HG03565 (cell line): Measurements from ENCODE around the gene TPGS1.

Experiments used
- ATAC-seq: cut with Tn5 transposase; IDR thresholded peaks from one replicate; pipeline ENCODE4 v1.9.1; 2021; ENCODE audit warnings: mild to moderate bottlenecking, moderate library complexity; ENCODE audit not compliant: unreplicated experiment

The TPGS1 gene

GRCh38 chr19:538641-539428 is 31.5 kb downstream of the TPGS1 start:
- ATAC-seq: no peak

DNA sequence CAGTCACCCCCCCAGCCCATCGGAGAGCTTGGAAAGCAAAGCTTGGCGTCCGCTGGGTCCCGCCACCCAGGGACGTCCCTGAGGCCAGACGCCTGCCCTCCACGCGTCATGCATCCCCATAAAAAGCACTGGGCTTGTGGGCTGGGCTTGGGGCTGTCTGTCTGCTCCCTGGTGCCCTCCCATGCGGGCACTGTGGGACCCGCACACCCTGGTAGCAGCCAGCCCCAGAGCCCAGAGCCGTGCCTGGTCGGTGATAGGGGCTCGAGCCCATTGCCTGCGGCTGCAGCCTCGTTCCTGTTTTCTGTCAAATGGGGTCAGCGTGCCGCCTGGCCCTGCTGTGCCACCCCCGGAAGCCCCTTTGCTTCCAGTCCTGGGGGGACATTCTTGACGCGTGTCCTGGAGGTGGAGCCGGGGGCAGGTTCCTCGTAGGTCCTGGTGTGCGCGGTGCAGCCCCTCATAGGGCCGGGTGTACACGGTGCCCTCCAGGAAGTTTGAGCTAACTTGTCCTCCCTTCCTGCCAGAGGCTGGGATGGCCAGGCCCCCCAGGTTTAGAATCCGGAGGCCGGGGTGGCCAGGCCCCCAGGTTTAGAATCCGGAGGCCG is 32.2 kb downstream of the TPGS1 start:
- ATAC-seq: no peak

DNA sequence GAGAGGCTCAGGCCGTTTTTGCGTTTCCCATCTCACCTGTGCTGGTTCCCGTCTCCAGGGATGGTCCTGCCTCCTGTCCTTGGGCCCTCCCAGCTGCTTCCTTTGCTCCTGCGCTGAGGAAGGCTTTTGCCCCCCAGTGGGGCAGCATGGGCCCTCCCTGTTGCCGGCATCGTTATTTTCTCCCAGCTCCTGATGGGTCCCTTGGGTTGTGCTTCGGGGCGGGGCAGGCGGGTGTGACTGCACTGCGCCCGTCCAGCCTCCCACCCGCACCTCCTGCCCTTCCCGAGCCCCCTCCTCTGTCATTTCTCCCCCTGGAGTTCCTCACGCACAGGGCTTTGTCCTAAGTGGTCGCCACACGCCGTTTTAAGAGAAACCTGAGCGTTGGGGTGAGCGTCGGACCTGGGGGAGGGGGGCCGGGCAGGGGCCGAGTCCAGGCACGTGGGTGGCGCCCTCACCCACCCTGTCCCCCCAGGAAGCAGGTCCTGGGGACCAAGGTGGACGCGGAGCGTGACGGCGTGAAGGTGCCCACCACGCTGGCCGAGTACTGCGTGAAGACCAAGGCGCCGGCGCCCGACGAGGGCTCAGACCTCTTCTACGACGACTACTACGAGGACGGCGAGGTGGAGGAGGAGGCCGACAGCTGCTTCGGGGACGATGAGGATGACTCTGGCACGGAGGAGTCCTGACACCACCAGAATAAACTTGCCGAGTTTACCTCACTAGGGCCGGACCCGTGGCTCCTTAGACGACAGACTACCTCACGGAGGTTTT is 33.8 kb downstream of the TPGS1 start:
- ATAC-seq: no peak

- ATAC-seq: no peak
Measured at GRCh38 chr19:541699-542098, 34.4 kb downstream of the TPGS1 start.

GRCh38 chr19:542173-542866 is 35.0 kb downstream of the TPGS1 start:
- ATAC-seq: no peak

GRCh38 chr19:543910-544608 is 36.8 kb downstream of the TPGS1 start, which contains the start of gene GZMM:
Gene GZMM (plus strand): TSS chr19:544053. CDS start chr19:544072, 19 bp downstream.
- ATAC-seq: no peak

DNA sequence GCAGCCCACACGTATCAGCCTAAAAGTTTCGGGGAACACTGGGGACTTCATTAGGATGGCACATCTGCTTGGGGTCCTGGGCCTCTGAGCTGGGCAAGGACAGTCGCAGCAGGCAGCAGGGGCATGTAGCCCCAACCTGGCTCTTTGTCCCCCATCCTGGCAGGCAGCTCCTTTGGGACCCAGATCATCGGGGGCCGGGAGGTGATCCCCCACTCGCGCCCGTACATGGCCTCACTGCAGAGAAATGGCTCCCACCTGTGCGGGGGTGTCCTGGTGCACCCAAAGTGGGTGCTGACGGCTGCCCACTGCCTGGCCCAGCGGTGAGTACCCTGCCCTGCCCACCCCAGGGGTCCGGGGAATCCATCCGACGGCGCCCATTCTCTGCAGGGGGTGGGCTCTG is 39.8 kb downstream of the TPGS1 start:
- no peak for ATAC-seq

- ATAC-seq: no peak
Measured at GRCh38 chr19:547836-548720, 40.8 kb downstream of the TPGS1 start.

DNA sequence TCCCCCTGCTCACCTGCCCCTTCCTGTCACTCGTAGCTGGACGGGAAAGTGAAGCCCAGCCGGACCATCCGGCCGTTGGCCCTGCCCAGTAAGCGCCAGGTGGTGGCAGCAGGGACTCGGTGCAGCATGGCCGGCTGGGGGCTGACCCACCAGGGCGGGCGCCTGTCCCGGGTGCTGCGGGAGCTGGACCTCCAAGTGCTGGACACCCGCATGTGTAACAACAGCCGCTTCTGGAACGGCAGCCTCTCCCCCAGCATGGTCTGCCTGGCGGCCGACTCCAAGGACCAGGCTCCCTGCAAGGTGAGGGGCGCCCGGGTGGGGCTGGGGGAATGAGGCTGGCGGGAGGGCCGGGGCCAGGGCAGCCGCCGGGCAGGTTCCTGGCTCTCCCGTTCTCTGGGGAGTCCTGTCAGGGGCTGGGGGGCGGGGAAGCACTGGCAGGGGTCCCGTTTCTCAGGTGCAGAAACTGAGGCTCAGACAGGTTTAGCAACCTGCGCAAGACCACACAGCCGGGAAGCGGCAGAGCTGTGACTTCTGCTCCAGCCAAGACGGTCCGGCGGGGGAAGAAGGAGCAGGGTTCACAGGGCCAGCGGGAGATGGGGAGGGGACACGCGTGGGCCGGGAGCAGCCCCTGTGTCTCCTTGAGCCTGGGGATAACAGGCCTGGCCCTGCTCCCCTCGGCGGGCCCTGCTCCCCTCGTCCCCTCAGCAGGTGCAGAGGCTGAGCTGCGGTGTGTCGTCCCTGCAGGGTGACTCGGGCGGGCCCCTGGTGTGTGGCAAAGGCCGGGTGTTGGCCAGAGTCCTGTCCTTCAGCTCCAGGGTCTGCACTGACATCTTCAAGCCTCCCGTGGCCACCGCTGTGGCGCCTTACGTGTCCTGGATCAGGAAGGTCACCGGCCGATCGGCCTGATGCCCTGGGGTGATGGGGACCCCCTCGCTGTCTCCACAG is 41.9 kb downstream of the TPGS1 start:
- ATAC-seq: no peak

DNA sequence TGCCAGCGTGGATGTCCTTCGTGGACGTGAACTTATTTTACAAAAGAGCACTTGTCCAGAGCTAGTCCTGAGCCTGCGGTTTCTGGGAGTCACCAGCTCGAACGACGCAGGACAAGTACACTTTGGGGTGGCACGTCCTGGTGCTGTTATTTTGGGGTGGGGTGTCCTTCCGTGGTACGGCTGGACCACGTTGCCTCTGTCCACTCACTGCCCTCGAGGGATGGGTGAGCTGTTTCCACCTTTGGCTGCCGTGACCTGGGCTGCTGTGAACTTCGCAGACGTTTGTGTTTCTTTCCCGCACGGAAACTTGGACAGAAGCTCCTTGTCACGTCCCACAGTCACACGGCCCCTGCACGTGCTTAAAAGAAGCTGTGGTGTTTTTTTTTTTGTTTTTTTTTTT is 47.5 kb downstream of the TPGS1 start:
- ATAC-seq: no peak

DNA sequence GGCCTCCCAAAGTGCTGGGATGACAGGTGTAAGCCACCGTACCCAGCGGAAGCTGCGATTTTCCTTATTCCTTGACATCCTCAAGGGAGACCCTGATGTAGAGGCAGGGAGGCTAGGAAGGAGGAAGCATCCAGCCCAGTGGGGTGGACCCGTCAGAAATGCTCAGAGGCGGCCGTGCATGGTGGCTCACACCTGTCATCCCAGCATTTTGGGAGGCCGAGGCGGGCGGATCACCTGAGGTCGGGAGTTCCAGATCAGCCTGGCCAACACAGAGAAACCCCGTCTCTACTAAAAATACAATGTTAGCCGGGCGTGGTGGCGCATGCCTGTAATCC is 48.1 kb downstream of the TPGS1 start:
- no peak for ATAC-seq

DNA sequence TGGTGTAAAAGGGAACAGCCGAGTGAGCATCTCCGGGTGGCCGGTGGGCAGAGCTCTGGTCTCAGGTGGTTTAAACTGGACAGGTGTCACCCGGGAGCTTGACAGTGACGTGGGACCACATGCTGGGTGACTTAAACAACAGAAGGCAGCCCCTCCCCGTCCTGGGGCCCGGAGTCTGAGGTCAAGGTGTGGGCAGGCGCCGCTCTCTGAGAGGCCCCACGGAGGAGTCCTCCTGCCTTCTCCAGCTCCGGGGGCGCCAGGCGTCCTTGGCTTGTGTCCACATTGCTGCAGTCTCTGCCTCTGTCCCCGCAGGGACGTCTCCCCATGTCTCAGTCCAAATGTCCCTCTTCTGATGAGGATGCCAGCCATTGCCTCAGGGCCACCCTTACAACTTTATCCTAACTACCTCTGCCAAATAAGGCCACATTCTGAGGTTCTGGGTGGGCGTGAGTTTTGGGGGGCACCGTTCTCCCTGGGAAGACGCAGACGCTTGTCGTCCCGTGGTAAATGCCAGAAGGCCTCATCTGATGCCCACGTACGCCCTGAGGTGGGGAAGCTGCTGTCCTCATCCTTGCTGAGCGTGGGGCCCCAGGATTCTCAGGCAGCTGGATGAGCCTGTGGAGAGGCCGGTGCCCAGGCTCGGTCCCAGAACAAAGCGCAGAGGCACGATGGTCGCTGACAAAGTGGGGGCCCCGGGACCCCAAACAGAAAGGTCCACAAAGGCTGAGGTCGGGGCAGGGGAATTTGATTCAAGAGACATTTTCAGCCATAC is 49.5 kb downstream of the TPGS1 start:
- ATAC-seq: no peak

DNA sequence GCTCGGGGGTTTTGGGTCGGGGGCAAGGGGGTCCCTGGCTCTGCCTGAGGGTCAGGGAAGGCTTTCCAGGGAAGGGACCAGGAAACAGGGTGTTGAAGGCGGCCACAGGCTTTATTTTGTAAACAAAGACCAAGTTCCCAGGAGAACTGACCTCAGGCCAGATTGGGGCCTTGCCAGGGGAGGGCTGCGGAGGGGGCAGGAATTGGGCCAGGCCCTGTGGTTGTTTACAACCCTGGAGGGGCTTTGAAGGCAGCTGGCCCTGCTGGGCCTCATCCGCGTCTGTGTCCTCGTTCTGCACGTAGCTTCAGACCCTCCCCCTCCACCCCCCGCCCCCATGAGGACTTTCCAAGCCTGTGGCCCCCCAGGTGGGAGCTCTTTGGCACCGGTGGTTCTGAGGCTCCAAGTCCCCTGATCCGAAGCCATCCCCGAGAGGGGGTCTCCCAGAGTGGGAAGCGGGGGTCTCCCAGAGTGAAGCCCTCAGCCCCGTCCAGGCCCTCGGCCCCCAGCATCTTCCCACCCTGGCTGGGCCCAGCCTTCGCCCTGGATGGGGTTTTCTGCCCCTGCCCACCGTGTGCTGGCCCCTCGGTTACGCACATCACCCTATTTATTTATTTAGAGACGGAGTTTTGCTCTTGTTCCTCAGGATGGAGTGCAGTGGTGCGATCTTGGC is 51.6 kb downstream of the TPGS1 start:
- no peak for ATAC-seq

DNA sequence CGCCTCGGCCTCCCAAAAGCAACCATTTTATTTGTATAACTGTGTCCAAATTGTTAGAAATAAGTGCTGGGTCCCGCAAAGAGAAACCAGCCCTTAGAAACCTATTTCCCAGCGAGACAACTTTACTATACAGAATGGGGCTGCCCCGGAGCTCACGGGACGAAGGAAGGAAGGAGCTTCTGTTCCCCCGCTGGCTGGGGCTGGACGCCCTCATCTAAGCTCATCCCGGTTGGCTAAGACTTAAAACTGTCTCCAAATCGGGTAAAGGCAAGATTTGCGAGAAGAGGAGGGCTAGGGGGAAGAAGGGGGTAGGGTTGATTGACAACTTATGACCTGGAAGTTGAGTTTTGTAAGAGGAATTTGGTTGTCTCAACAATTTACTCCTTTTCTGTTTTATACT is 52.8 kb downstream of the TPGS1 start:
- ATAC-seq: no peak

DNA sequence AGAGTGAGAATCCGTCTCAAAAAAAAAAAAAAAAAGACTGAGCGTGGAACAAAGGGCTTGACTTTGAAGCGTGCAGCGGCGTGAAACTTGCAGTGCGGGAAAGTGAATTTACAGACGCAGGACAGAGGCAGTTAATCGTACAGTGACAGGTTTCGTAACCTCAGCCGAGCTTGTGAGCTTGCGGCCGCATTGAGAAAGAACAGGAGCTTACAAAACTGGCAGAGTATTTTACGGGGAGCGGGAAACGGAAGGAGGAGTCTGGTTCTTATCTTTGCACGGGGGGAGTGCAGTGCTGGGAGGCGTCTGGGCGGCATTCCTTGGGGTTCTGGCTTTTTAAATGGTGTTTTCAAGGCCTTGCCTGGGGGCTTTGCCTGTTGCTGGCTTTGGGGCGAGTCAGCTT is 59.1 kb downstream of the TPGS1 start:
- ATAC-seq: no peak

GRCh38 chr19:566844-567243 is 59.5 kb downstream of the TPGS1 start:
- ATAC-seq: no peak

- ATAC-seq: no peak
Measured at GRCh38 chr19:567296-567900, 60.1 kb downstream of the TPGS1 start.
